A673 (cell line): ENCODE data around the gene MAPK8. TPM values are rescaled to one million over a fixed set of nuclear protein-coding genes. Genes with fewer than 3 reads are reported as not detected.
A peak's percentile ranks its signal among the peaks of the same experiment; 100 is the strongest.

Source experiments
- BruUV-seq: library from RNA; stranded (reverse); fragments of 400-500 nt; replicated peaks from 2 replicates; lab custom pipeline; 2021; lab: Mats Ljungman, UMichigan
- CTCF ChIA-PET: fragments of 300-600 bp; sonication (Branson Sonifier 250); formaldehyde crosslinking; loops from one replicate; lab custom pipeline; 2022; ENCODE audit warnings: antibody characterized with exemption; lab: Charles Lee
- POLR2A ChIA-PET: fragments of 300-600 bp; sonication (Branson Sonifier 250); formaldehyde crosslinking; loops from one replicate; lab custom pipeline; 2022; ENCODE audit warnings: antibody characterized with exemption; ENCODE audit not compliant: low non-redundant PET; lab: Charles Lee
- DNase-seq: peaks from one replicate; pipeline ENCODE4 v3.0.0-alpha.2; 2015; ENCODE audit warnings: low spot score
- H3K27ac ChIP-seq: fragments of 200-600 bp; sonication (generic); 2 replicates; pipeline ENCODE4 v1.5.1; 2016; ENCODE audit warnings: mixed run types, low read depth, mild to moderate bottlenecking, mixed read lengths, antibody characterized with exemption, low read length; ENCODE audit not compliant: poor library complexity, severe bottlenecking
- H3K27me3 ChIP-seq: fragments of 200-600 bp; sonication (generic); replicated peaks from 2 replicates; pipeline ENCODE4 v1.6.1; 2017; ENCODE audit warnings: mixed run types, low read depth, mild to moderate bottlenecking, mixed read lengths, antibody characterized with exemption, low read length; ENCODE audit not compliant: insufficient read depth, poor library complexity
- H3K36me3 ChIP-seq: fragments of 200-600 bp; sonication (generic); 2 replicates; pipeline ENCODE4 v1.6.1; 2016; ENCODE audit warnings: mixed run types, mild to moderate bottlenecking, mixed read lengths, antibody characterized with exemption, low read length; ENCODE audit not compliant: insufficient read depth, poor library complexity, severe bottlenecking
- H3K4me1 ChIP-seq: fragments of 200-600 bp; sonication (generic); 2 replicates; pipeline ENCODE4 v1.6.1; 2017; ENCODE audit warnings: mixed run types, mild to moderate bottlenecking, mixed read lengths, antibody characterized with exemption, low read length; ENCODE audit not compliant: insufficient read depth, poor library complexity, severe bottlenecking
- H3K4me3 ChIP-seq: fragments of 200-600 bp; sonication (generic); 2 replicates; pipeline ENCODE4 v1.5.1; 2016; ENCODE audit warnings: low read depth, mixed run types, mild to moderate bottlenecking, mixed read lengths, low read length; ENCODE audit not compliant: poor library complexity, severe bottlenecking
- H3K9me3 ChIP-seq: fragments of 200-600 bp; sonication (generic); 2 replicates; pipeline ENCODE4 v1.6.1; 2016; ENCODE audit warnings: mixed run types, low read depth, mild to moderate bottlenecking, mixed read lengths, antibody characterized with exemption, low read length; ENCODE audit not compliant: poor library complexity, severe bottlenecking
- CTCF ChIP-seq: fragments of 300-800, 200-600 bp; sonication (generic); conservative IDR thresholded peaks from 2 replicates; pipeline ENCODE4 v1.5.1; 2017; ENCODE audit warnings: low read depth, mild to moderate bottlenecking, antibody characterized with exemption, low read length, moderate library complexity, mixed read lengths
- EZH2 ChIP-seq: fragments of 200-600 bp; sonication (generic); IDR thresholded peaks from 2 replicates; pipeline ENCODE4 v1.6.1; 2017; ENCODE audit warnings: borderline replicate concordance, low read depth, mild to moderate bottlenecking, mixed read lengths, antibody characterized with exemption, low read length; ENCODE audit not compliant: poor library complexity, severe bottlenecking
- intact Hi-C: fragments of 100-400 bp; cut with micrococcal nuclease; formaldehyde crosslinking; loops from one replicate; pipeline ENCODE4 v1.10.0; 2022; ENCODE audit not compliant: unreplicated experiment
- total RNA-seq: library from RNA; stranded (reverse); gene quantifications from 2 replicates; pipeline ENCODE4 v1.2.3, GENCODE V29; 2021

Gene MAPK8
- total RNA-seq, 1 experiment from 2014 or later = 52.0 TPM

DNA sequence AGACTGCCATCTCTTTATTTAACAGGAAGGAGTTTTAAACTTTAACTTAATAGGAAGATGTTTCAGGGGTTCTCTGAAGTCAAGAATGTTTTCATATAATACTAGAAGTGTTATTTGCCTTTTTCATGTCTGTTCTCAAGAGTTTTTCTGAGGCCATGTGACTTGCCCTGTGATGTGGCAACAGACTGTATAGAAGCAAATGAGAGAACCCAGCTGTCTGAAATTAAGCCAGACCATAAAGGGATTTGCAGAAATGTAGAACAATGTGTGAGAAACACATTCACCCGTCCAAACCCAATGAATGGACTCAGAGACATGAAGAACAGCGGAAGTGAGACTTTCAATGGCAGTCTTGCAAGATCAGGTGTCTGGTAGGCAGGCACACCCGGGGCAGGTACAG is 23.8 kb downstream of the MAPK8 start:
- CTCF ChIA-PET = no interaction called here
- peaks cover 3% of the 10 kb centered on the region for H3K4me1 ChIP-seq
- no peaks in the 10 kb centered on the region for H3K27me3 ChIP-seq
- POLR2A ChIA-PET = no interaction called here
- H3K36me3 ChIP-seq = no peaks in the 10 kb centered on the region
- H3K27ac ChIP-seq = no peak overlapping the region
- no TSS peak for BruUV-seq
- TF ChIP-seq EZH2 = no peak
- no peak for TF ChIP-seq CTCF
- H3K4me3 ChIP-seq = no peak overlapping the region
- intact Hi-C loops = no loop called here
- no peaks in the 10 kb centered on the region for H3K9me3 ChIP-seq
- peak; percentile 33 for DNase-seq

GRCh38 chr10:48331436-48331835 is 25.0 kb downstream of the MAPK8 start:
- Histone ChIP-seq H3K27me3 (no peaks in the 10 kb centered on the region), H3K36me3 (no peaks in the 10 kb centered on the region), H3K27ac (no peak overlapping the region), H3K4me1 (peaks cover 3% of the 10 kb centered on the region), H3K9me3 (no peaks in the 10 kb centered on the region), H3K4me3 (no peak overlapping the region)
- POLR2A ChIA-PET = no interaction called here
- CTCF ChIA-PET = no interaction called here
- intact Hi-C loops = no loop called here
- BruUV-seq = no TSS peak
- no peak for DNase-seq
- TF ChIP-seq CTCF (no peak), EZH2 (no peak)

- H3K27me3 ChIP-seq = no peaks in the 10 kb centered on the region
- no peaks in the 10 kb centered on the region for H3K9me3 ChIP-seq
- peaks cover 3% of the 10 kb centered on the region for H3K4me1 ChIP-seq
- H3K36me3 ChIP-seq = no peaks in the 10 kb centered on the region
- H3K4me3 ChIP-seq = no peak overlapping the region
- no TSS peak for BruUV-seq
- intact Hi-C loops = no loop called here
- no peak for DNase-seq
- ChIA-PET CTCF (no interaction called here), POLR2A (no interaction called here)
- TF ChIP-seq CTCF = no peak
- no peak for TF ChIP-seq EZH2
- no peak overlapping the region for H3K27ac ChIP-seq
Observed at GRCh38 chr10:48332166-48332870, 25.8 kb downstream of the MAPK8 start.
